22Rv1 (cell line): ENCODE measurements around the gene TCF7L1.

Experiments used
- CTCF ChIP-seq: fragments of 450-650 bp; IDR thresholded peaks from 2 replicates; pipeline ENCODE4 v1.5.1; 2017; ENCODE audit warnings: mild to moderate bottlenecking
- ZFX ChIP-seq: fragments of 450-650 bp; IDR thresholded peaks from 2 replicates; pipeline ENCODE4 v1.6.1; 2017; ENCODE audit warnings: antibody characterized with exemption, borderline replicate concordance

GRCh38 chr2:85157345-85157744 is 24.2 kb downstream of the TCF7L1 start:
- no peak for TF ChIP-seq CTCF
- no peak for TF ChIP-seq ZFX
